Measurements from ENCODE around the gene SIRPA. TPM values are rescaled to one million over a fixed set of nuclear protein-coding genes. Genes with fewer than 3 reads are reported as not detected.

SIRPA gene
- polyA plus RNA-seq, 4 donors, result 25.1 to 30.2 (median 26.6) TPM

- DNase-seq (ENCODE audit: low read depth in 4 of 4, low spot score in 2 of 4), result no peak
Measured at GRCh38 chr20:1927217-1927616, 32.0 kb downstream of the SIRPA start.

GRCh38 chr20:1928154-1928553 is 32.9 kb downstream of the SIRPA start:
- no peak for DNase-seq (ENCODE audit: low read depth in 4 of 4, low spot score in 2 of 4)

GRCh38 chr20:1928782-1929181 is 33.6 kb downstream of the SIRPA start:
- no peak for DNase-seq (ENCODE audit: low read depth in 4 of 4, low spot score in 2 of 4)

- DNase-seq (ENCODE audit: low read depth in 4 of 4, low spot score in 2 of 4), result no peak
Measured at GRCh38 chr20:1929460-1929859, 34.3 kb downstream of the SIRPA start.

- no peak for DNase-seq (ENCODE audit: low read depth in 4 of 4, low spot score in 2 of 4)
Measured at GRCh38 chr20:1930165-1930564, 35.0 kb downstream of the SIRPA start.

GRCh38 chr20:1931830-1932229 is 36.6 kb downstream of the SIRPA start:
- no peak for DNase-seq (ENCODE audit: low read depth in 4 of 4, low spot score in 2 of 4)

GRCh38 chr20:1932971-1933370 is 37.8 kb downstream of the SIRPA start:
- no peak for DNase-seq (ENCODE audit: low read depth in 4 of 4, low spot score in 2 of 4)

- no peak for DNase-seq (ENCODE audit: low read depth in 4 of 4, low spot score in 2 of 4)
Measured at GRCh38 chr20:1933465-1933870, 38.3 kb downstream of the SIRPA start.

GRCh38 chr20:1934156-1934555 is 38.9 kb downstream of the SIRPA start:
- no peak for DNase-seq (ENCODE audit: low read depth in 4 of 4, low spot score in 2 of 4)

GRCh38 chr20:1934721-1935573 is 39.7 kb downstream of the SIRPA start:
- no peak for DNase-seq (ENCODE audit: low read depth in 4 of 4, low spot score in 2 of 4)

GRCh38 chr20:1935696-1936366 is 40.6 kb downstream of the SIRPA start:
- DNase-seq (ENCODE audit: low read depth in 4 of 4, low spot score in 2 of 4), result no peak

GRCh38 chr20:1937316-1937976 is 42.2 kb downstream of the SIRPA start:
- no peak for DNase-seq (ENCODE audit: low read depth in 4 of 4, low spot score in 2 of 4)

GRCh38 chr20:1938464-1939269 is 43.5 kb downstream of the SIRPA start:
- DNase-seq (ENCODE audit: low read depth in 4 of 4, low spot score in 2 of 4), result no peak

- no peak for DNase-seq (ENCODE audit: low read depth in 4 of 4, low spot score in 2 of 4)
Measured at GRCh38 chr20:1939270-1939595, 44.0 kb downstream of the SIRPA start.

GRCh38 chr20:1940581-1940980 is 45.4 kb downstream of the SIRPA start:
- no peak for DNase-seq (ENCODE audit: low read depth in 4 of 4, low spot score in 2 of 4)

GRCh38 chr20:1941226-1941625 is 46.0 kb downstream of the SIRPA start:
- DNase-seq (ENCODE audit: low read depth in 4 of 4, low spot score in 2 of 4), result no peak

GRCh38 chr20:1942061-1942460 is 46.9 kb downstream of the SIRPA start:
- DNase-seq (ENCODE audit: low read depth in 4 of 4, low spot score in 2 of 4), result no peak

GRCh38 chr20:1942486-1943274 is 47.5 kb downstream of the SIRPA start:
- DNase-seq (ENCODE audit: low read depth in 4 of 4, low spot score in 2 of 4), result no peak

GRCh38 chr20:1943275-1944002 is 48.2 kb downstream of the SIRPA start:
- DNase-seq (ENCODE audit: low read depth in 4 of 4, low spot score in 2 of 4), result no peak

Measured in left renal cortex interstitium (tissue), 4 donors.